GM23338 (cell line): Measurements from ENCODE around the gene PIAS1.
"Not testable (repeated sequence)": the region's sequence is repeated elsewhere in the genome, so short reads cannot be mapped to it uniquely, and the experiment has no call there.

Experiments used
- CTCF ChIP-seq, 2 experiments: fragments of 200-600 bp in 1 of 2; sonication (generic) in 1 of 2; conservative IDR thresholded peaks; 2 replicates each; pipeline versions ENCODE4 v1.5.1 to v1.6.1; 2016 to 2017; ENCODE audit warnings: antibody characterized with exemption in 2 of 2, low read depth in 2 of 2, mild to moderate bottlenecking in 2 of 2, moderate library complexity in 1 of 2
- EZH2 ChIP-seq: fragments of 200-600 bp; sonication (generic); IDR thresholded peaks from one replicate; pipeline ENCODE4 v1.8.0; 2017; ENCODE audit warnings: antibody characterized with exemption, mild to moderate bottlenecking, low read depth; ENCODE audit not compliant: unreplicated experiment
- REST ChIP-seq: IDR thresholded peaks from one replicate; pipeline ENCODE4 v1.6.1; 2018; ENCODE audit warnings: antibody characterized with exemption; ENCODE audit not compliant: unreplicated experiment

- not testable (repeated sequence) for TF ChIP-seq CTCF (conservative IDR thresholded peaks at IDR 0.05; ENCODE audit: low read depth in 2 of 2); EZH2; REST
Observed at GRCh38 chr15:68234520-68234919, 180.4 kb downstream of the PIAS1 start.
